Stimulated activated CD4-positive, alpha-beta T cell treated with anti-CD3 and anti-CD28 coated beads, Interleukin-4, amount 100 ng/mL, for 1 hour (primary cell): ENCODE data around the gene LCE2A.

Experiments
- DNase-seq: peaks from one replicate; pipeline ENCODE4 v3.0.0-alpha.2; 2020

The LCE2A gene

GRCh38 chr1:152743371-152744145 is 45.4 kb downstream of the LCE2A start:
- no peak for DNase-seq

- DNase-seq: no peak
Measured at GRCh38 chr1:152745289-152745704, 47.2 kb downstream of the LCE2A start.

- no peak for DNase-seq
Measured at GRCh38 chr1:152745765-152746444, 47.8 kb downstream of the LCE2A start.

- DNase-seq: no peak
Measured at GRCh38 chr1:152747831-152748230, 49.7 kb downstream of the LCE2A start.
